ENCODE data around the gene PLCG2.
"Not testable (repeated sequence)": the region's sequence is repeated elsewhere in the genome, so short reads cannot be mapped to it uniquely, and the experiment has no call there.

The PLCG2 gene

DNA sequence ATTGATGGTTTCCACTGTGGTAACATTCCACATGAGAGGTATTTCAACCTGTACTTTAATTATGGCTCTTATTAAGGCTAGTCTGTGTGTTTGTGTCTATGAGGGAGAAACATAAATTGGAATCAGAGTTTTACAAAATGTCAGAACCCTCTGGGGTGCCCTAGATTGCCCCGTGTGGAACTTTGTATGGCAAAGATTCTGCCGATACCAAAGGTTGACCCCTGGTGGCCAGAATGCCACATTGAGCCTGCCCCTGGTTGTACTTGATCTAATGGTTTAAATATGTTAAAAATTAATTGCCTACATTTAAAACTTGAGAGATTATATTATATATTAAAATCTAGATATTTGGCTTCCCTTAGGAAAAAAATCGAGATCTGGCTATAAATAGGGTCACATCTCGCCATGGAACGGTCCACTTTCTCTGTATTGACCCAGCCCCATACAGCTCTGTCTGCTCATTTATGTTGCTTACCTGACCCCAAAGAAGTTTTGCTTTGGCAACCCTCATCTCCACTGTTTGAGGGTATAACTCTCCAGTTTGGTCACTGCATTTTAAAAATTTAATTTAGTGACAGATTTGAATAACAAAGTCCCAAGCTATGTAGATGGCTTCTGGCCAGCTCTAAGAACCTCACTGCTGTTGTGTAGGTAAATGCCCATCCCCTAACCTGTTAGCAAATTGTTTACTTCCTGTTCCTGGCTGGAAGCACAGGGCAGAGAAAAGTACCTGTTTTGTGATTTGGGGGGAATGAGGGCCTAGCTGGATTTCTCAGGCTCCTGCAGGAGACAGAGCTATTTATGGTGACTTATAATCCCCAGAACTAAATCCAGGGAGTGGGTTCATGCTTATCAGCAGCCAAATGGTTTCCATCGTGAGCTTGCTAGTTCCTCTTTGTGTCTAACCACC lies 95.0 kb downstream of the PLCG2 start:
- peak in 1 of 2 donors; percentile 14 for DNase-seq (ENCODE audit: low read depth in 1 of 2, low spot score in 1 of 2)

DNA sequence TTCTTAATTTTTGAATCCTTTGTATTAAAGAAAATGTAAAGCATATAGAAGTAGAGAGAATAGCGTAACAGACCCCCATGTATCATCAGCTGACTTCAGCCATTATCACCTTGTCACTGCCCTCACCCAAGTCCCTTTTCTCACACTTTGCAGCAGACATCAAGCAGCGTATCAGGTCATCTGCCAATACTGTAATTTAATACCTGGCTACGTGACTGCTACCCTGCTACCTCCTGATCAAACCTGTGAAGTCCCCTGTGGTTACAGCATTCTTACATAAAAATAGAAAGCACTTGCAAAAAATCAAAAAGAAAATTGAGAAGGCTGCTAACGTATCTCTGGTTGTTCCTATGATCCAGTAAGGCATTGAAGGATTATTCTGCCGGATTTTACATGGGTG lies 96.4 kb downstream of the PLCG2 start:
- DNase-seq (ENCODE audit: low read depth in 1 of 2, low spot score in 1 of 2) = no peak

DNA sequence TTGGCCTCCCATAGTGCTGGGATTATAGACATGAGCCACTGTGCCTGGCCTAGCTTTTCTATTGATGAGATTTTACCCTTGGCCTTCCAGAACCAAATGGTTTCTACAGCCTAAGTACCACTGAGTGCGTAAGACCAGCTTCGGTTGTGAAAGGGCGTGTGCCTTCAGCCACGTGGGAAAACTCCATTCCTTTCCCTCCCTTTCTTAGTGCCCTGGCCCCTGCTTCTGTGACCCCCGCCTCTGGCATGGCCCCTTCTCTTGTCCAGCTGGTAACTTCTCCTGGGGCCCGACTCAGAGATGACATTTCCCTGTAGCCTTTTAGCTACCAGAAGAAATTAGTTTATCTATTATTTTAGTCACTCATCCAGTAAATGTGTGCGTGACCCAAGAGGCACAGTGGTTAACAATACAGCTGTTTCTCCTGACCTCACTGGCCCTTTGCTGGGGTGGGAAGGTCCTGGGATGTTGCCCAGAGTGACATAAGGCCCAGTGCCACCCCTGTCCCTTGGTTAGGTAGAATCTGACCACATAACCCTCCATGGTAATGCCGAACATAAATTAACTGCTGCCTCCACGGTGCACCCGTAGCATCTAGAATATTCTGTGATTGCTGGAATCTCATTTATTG lies 97.3 kb downstream of the PLCG2 start:
- DNase-seq (ENCODE audit: low read depth in 1 of 2, low spot score in 1 of 2) = no peak

DNA sequence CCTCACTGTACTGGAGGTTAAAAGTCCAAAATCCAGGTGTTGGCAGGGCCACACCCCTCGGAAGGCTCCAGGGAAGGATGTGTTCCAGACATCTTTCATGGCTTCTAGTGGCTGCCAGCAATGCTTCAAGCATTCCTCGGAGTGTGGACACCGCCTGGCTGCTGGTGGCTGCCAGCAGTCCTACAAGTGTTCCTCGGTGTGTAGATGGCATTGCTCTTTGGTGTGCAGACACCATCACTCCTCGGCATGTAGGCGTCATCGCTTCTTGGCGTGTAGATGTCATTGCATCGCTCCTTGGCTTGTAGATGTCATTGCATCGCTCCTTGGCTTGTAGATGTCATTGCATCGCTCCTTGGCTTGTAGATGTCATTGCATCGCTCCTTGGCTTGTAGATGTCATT lies 98.4 kb downstream of the PLCG2 start:
- not testable (repeated sequence) for DNase-seq (ENCODE audit: low read depth in 1 of 2, low spot score in 1 of 2)

DNA sequence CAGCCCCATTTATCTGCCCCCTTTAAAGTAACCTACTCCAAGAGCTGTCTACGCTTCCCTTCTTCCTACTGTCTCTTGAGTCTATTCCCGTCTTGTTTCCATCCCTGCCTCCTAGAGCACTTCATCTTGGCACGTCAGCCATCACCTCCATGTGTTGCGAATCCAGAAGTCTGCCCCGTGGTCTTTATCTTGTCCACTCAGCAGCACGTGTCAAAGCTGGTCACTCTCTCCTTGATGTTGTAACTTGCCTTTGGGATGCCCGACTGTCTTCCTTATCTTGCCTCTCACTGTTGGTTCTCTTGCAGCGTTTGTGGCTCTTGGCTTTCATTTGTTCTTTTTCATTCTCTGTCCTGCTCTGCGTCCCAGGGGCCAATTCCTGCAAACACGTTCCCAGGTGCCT lies 99.4 kb downstream of the PLCG2 start:
- no peak for DNase-seq (ENCODE audit: low read depth in 1 of 2, low spot score in 1 of 2)

DNA sequence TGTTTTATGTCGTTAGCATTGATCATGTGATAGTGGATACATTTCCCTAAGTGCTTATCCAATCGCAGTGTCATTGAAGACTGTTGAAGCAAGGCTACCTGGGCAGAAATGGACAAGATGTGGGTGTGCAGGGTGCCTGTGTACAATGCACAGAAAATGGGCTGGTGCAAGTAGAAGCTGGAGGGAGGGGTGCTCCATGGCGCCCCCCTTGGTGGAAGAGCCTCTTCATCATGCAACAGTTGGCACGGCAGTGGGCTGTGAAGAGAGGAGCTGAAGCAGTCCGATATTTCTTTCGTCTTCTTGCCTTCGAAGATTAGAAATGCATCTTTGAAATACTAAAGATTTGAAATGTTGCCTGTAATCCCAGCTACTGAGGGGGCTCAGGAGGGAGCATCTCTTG lies 100.5 kb downstream of the PLCG2 start:
- DNase-seq (ENCODE audit: low read depth in 1 of 2, low spot score in 1 of 2) = no peak

DNA sequence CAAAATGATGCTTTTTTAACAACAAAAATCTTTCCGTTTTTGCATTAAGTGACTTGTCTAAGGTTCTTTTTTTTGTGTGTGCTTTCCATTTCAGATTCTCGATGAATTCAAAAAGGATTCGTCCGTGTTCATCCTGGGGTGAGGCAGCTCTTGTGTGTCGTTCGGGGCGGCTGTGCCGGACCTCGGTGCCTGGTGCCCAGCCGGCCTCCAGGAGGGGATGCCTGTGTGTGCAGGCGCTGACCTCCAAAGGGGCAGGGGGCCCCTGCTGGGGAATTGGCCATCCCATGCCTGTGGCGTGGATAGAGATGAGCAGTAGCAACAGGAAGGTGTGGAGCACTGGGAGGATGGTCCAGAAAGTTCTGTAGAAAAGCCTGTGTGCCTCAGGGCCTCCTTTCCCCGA lies 101.7 kb downstream of the PLCG2 start:
- no peak for DNase-seq (ENCODE audit: low read depth in 1 of 2, low spot score in 1 of 2)

DNA sequence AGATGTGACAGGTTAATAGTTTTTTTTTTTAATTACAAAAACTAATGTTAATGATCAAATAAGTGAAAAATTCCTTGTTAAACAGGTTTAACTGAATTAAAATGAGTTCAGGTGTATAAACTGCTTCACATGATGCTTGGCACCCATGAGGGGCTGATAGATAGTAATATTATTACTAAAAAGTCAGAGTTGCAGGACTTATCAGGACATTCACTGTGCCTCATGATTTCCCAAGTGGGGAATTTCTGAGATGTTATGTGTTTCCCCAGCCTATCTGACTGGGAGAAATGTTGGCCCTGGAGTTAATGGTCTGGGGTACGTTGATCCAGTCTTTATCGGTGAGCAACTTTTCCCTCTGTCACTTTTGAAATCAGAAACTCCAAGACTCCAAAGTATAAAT lies 102.1 kb downstream of the PLCG2 start:
- DNase-seq (ENCODE audit: low read depth in 1 of 2, low spot score in 1 of 2) = no peak

DNA sequence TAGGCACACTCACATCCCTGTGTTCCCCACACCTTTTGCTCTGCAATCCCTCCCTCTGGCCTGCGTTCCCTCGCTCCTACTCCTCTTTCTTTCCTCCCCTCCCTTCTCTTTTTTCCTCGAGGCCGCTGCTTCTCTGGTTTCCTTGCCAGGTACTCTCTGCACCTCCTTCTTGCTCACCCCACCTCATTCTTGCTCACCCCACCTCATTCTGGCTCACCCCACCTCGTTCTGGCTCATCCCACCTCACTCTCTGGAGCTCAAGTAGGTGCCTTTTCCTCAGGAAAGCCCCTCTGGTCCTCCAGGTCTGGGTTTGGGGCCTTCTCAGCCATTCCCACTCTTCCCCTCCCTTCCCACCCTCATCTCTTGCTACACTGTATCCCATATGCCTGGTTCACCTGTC lies 103.5 kb downstream of the PLCG2 start:
- no peak for DNase-seq (ENCODE audit: low read depth in 1 of 2, low spot score in 1 of 2)

DNA sequence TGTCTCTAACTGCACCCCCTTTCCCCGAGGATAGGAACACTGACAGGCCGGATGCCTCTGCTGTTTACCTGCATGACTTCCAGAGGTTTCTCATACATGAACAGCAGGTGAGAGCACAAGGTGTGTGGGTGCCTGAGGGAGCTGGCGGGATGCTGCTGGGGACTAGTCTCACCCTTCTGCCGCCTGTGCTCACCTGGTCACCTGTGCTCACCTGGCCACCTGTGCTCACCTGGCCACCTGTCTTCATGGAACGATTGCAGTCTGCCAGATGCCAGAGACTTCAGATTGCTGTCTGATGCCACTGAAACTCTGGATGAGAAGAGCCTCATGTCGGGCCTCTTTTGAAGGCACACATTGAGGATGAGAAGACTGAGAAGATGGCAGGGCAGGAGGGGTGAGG lies 104.1 kb downstream of the PLCG2 start:
- no peak for DNase-seq (ENCODE audit: low read depth in 1 of 2, low spot score in 1 of 2)

DNA sequence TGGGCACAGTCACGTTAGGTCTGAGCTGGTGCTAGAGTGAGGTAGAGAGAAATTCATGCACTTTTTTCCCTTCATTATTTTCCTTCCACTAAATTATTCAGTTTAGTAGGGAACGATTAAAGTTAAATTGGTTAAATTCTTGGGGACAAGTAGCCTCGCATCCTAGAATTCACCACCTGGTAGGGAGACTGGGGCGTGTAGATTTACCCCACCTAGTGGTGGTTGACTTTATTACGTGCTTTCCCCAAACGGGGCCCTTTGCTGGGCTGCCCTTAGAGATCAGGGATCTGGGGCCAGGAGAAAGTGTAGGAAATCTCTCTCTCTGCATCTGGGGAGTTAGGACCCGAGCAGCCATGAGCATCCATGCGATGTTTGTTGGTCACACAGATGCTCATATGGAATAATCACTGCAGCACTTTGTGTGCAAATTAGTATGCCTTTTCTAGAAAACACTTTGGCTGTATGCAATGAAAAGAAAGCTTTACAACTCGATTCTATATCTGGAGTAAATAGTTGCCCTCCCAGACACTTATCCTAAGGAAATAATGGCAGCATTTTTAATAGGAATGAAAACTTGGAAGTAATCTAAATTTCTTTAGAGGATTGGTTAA lies 107.0 kb downstream of the PLCG2 start:
- DNase-seq (ENCODE audit: low read depth in 1 of 2, low spot score in 1 of 2) = no peak

DNA sequence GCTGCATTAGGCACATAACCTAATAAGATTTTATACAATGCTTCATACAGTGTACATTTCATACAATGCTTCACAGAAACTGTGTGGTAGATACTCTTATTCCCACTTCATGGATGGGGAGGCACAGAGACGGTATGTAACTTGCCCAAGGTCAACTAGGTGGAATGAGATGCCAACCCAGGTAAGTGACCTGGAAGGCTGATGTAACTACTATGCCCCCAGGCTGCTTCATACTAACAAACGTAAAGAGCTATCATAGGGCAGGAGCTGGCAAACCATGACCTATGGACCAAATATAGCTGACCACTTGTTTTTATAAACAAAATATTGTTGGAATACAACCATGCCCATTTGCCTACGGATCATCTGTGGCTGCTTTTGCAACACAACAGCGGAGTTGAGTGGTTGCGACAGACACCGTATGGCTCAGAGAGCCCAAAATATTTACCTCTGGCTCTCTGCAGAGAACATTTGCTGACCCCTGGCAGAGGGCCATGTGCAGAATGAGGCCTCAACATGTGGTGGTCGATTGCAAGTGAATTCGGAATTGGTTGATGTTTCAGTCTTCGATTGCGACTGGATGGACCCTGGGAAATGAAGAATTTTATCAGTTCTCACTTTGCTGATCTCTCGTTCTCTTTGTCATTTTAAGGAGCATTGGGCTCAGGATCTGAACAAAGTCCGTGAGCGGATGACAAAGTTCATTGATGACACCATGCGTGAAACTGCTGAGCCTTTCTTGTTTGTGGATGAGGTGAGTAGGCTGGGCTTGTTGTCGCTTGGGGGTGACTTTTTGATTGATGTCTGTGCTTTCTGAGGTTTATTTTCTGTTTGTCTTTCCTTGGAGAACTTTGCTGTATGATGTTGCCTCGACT lies 109.7 kb downstream of the PLCG2 start:
- DNase-seq (ENCODE audit: low read depth in 1 of 2, low spot score in 1 of 2) = no peak

DNA sequence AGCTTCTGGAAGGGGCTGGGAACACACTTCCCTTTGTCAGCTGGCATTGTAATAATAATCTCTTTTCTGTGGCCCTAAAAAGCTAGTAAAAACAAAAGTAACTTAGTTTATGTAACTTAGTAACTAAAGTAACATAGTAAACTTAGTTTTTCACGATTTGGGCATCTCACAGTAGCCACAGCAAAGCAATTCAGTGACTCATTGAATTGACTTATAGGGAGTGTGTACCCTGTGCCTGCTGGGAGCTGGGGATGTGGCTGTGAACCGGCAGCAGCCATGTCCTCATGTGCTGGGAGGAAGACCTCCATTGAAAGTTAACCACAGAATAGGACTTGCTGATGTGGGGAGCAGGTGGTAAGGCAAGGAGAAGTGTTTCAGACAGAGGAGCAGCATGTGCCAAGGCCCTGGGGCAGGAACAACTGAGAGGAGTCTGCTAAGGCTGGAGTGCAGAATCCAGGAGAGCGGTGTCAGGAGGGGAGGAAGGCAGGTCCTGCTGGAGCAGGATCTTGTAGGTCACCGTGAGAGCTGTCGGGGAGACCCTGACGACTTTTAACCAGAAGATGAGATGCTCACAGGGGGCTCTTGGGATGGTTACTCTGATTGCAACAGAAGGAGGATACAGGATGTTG lies 112.8 kb downstream of the PLCG2 start:
- DNase-seq (ENCODE audit: low read depth in 1 of 2, low spot score in 1 of 2) = no peak

DNA sequence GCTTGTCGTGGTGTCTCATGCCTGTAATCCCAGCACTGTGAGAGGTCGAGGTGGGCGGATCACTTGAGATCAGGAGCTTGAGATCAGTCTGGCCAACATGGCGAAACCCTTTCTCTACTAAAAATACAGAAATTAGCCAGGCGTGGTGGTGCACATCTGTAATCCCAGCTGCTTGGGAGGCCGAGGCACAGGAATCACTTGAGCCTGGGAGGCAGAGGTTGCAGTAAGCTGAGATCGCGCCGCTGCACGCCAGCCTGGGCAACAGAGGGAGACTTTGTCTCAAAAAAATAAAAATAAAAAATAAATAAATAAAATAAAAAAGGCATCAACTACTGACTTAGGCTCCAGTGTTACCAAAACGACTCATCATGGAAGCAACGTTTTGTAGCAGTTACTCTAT lies 115.5 kb downstream of the PLCG2 start:
- DNase-seq (ENCODE audit: low read depth in 1 of 2, low spot score in 1 of 2) = no peak

DNA sequence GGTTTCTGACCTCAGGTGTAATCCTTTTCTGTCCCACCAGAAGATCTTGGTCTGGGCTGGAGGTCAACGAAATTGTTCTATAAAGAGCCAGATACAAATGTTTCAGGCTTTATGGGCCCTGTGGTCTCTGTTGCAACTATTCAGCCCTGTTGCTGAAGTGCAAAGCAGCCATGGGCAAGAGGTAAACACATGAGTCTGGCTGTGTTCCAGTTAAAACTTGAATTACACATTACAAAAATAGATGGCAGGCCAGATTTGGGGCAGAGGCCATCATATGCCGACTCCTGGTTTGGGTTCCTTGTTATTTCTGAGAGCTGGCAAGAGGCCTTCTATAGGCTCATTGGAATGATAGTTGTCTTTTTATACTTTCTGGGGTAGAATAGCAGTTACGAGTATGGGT lies 117.8 kb downstream of the PLCG2 start:
- DNase-seq (ENCODE audit: low read depth in 1 of 2, low spot score in 1 of 2) = no peak

DNA sequence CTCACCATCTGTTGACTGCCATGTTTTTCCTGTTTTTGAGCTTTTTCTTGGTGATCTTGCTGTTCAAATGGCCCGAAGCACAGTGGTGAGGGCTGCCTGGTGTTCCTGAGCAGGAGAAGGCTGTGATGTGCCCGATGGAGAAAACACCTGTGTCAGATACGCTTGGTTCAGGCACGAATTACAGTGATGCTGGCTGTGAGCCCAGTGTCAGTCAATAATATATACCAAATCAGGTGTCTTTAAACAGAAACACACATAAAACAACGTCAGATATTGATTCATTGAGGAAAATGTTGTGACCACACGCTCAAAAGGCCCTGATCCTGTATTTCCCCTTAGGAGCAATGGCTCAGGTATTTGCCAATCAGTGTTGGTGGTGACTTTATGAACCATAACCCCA lies 120.5 kb downstream of the PLCG2 start:
- DNase-seq (ENCODE audit: low read depth in 1 of 2, low spot score in 1 of 2) = no peak

DNA sequence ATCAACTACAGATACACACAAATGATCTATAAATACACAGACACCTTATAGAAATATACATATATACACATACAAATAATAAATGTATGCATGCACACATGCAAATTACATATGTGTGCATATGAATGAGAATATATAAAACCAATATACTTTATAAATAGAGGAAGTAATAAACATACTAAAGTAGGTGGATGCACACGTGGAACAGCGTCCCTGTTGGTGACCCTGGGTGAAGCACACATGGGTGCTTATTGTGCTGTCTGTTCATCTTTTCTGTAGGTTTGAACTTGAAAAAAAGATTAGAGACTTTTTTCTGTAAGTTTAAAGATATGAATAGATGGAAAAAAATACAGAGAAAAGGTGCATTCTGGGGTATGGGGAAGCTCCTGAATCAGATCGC lies 120.9 kb downstream of the PLCG2 start:
- DNase-seq (ENCODE audit: low read depth in 1 of 2, low spot score in 1 of 2) = no peak

DNA sequence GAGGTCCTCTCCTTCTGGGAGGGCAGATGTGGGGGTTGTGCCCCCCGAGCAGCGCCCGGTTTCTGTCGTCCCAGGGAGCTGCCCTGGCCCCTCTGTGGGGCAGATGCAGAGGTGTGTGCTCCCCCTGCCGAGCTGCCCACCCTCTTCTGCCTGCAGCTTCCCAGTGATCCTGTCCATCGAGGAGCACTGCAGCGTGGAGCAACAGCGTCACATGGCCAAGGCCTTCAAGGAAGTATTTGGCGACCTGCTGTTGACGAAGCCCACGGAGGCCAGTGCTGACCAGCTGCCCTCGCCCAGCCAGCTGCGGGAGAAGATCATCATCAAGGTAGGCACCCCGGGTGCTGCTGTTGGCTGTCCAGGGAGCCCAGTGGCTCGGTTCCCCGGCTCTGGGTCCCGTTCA lies 121.4 kb downstream of the PLCG2 start:
- no peak for DNase-seq (ENCODE audit: low read depth in 1 of 2, low spot score in 1 of 2)

DNA sequence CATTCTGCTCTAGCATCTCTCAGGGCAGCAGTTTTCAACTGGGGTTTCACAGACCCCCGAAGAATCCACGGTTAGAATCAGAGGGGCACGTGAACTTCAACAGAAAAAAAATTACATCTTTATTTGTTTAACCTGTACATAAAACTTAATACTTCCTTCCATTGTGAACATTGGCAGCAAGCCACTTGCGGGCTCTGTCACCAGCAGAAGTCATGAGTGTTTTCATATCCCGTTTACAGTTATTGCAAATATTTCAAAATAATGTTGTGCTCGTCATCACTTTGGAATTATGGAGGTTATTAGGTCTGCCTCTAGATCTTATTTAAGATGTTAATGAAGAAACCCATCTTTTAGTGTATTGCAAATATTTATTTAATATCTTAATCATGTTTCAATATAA lies 122.4 kb downstream of the PLCG2 start:
- no peak for DNase-seq (ENCODE audit: low read depth in 1 of 2, low spot score in 1 of 2)

DNA sequence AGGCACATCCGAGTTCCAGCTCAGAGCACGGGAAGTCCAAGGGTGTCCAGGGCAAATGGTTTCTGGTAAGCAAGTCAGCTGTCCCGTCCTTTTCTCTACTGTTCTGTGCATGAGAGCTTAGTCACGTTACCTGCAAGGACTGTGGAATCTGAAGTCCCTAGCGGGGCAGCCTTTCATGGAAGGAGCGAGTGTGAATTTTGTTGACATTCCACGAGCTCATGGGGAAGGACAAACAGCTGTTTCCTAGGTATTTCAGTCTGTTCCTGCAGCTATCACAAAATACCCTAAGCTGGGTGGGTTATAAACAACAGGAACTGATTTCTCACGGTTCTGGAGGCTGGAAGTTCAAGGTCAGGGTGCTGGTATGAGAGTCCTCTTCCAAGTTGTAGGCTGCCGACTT lies 122.9 kb downstream of the PLCG2 start:
- no peak for DNase-seq (ENCODE audit: low read depth in 1 of 2, low spot score in 1 of 2)

DNA sequence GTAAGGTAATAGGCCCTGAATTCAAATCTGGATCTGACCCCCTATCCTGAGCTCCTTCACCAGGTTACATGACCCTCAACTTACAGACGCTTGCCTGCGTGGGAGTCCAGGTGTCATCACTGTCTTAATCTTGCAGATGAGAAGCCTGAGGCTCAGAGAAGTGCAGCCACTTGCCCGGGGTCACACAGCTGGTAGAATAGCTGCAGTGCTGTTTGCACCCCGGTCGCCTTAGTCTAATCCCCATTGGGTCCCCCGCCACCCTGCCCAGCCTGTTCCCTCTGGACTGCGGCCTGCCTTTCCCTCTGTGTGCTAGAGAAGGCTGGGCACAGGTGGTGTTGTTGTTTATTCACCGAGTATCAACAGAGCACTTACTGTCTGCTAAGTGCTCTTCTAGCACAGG lies 125.2 kb downstream of the PLCG2 start:
- DNase-seq (ENCODE audit: low read depth in 1 of 2, low spot score in 1 of 2) = no peak
